ENCODE data around the gene TPK1.

TPK1 gene

GRCh38 chr7:144546782-144547181 is 289.1 kb downstream of the TPK1 start:
- in situ Hi-C loops (cut with HindIII; ENCODE audit: low sequenced_read_pairs): no loop called here
- no peak for TF ChIP-seq CTCF (IDR thresholded peaks at IDR 0.05; ENCODE audit: low read depth, low read length, missing control alignments)
- DNase-seq (ENCODE audit: low read depth): no peak
- H3K4me3 ChIP-seq (ENCODE audit: low read depth, low read length): no peak overlapping the region

- in situ Hi-C loops (cut with HindIII; ENCODE audit: low sequenced_read_pairs): no loop called here
- TF ChIP-seq CTCF (IDR thresholded peaks at IDR 0.05; ENCODE audit: low read depth, low read length, missing control alignments): no peak
- H3K4me3 ChIP-seq (ENCODE audit: low read depth, low read length): no peak overlapping the region
- no peak for DNase-seq (ENCODE audit: low read depth)
These were observed 290.5 kb downstream of the TPK1 start for GRCh38 chr7:144545330-144545729.

- no peak for TF ChIP-seq CTCF (IDR thresholded peaks at IDR 0.05; ENCODE audit: low read depth, low read length, missing control alignments)
- DNase-seq (ENCODE audit: low read depth): no peak
- in situ Hi-C loops (cut with HindIII; ENCODE audit: low sequenced_read_pairs): no loop called here
- H3K4me3 ChIP-seq (ENCODE audit: low read depth, low read length): no peak overlapping the region
These were observed 301.0 kb downstream of the TPK1 start for GRCh38 chr7:144534655-144535395.

- H3K4me3 ChIP-seq (ENCODE audit: low read depth, low read length): no peak overlapping the region
- no peak for DNase-seq (ENCODE audit: low read depth)
- in situ Hi-C loops (cut with HindIII; ENCODE audit: low sequenced_read_pairs): no loop called here
- TF ChIP-seq CTCF (IDR thresholded peaks at IDR 0.05; ENCODE audit: low read depth, low read length, missing control alignments): no peak
These were observed 301.7 kb downstream of the TPK1 start for GRCh38 chr7:144534196-144534595.

- in situ Hi-C loops (cut with HindIII; ENCODE audit: low sequenced_read_pairs): no loop called here
- TF ChIP-seq CTCF (IDR thresholded peaks at IDR 0.05; ENCODE audit: low read depth, low read length, missing control alignments): no peak
- no peak overlapping the region for H3K4me3 ChIP-seq (ENCODE audit: low read depth, low read length)
- DNase-seq (ENCODE audit: low read depth): no peak
These were observed 304.7 kb downstream of the TPK1 start for GRCh38 chr7:144531181-144531580.

- in situ Hi-C loops (cut with HindIII; ENCODE audit: low sequenced_read_pairs): no loop called here
- no peak for TF ChIP-seq CTCF (IDR thresholded peaks at IDR 0.05; ENCODE audit: low read depth, low read length, missing control alignments)
- no peak for DNase-seq (ENCODE audit: low read depth)
- H3K4me3 ChIP-seq (ENCODE audit: low read depth, low read length): no peak overlapping the region
These were observed 306.5 kb downstream of the TPK1 start for GRCh38 chr7:144529269-144529926.
